Psoas muscle (tissue), 8 donors: Measurements from ENCODE around the gene SQOR. TPM values are rescaled to one million over a fixed set of nuclear protein-coding genes. Genes with fewer than 3 reads are reported as not detected.

ENCODE experiments used
- ATAC-seq, 4 donors: fragments of 200-7000 bp; cut with Tn5 transposase; one replicate each; pipeline ENCODE4 v1.9.1; 2020; ENCODE audit warnings: moderate library complexity in 3 of 4, mild to moderate bottlenecking in 2 of 4
- DNase-seq, 2 donors: peaks; one replicate each; pipeline ENCODE4 v3.0.0-alpha.2; 2020
- H3K27ac ChIP-seq: fragments of 200-600 bp; one replicate; pipeline ENCODE4 v1.8.0; 2022
- H3K27me3 ChIP-seq, 3 donors: fragments of 200-600 bp in 1 of 3; one replicate each; pipeline versions ENCODE4 v1.6.1 to v1.8.0; 2013 to 2022; ENCODE audit warnings: low read length in 2 of 3, mild to moderate bottlenecking in 2 of 3, moderate library complexity in 1 of 3; ENCODE audit not compliant: insufficient read depth in 3 of 3
- H3K36me3 ChIP-seq, 2 donors: fragments of 200-600 bp in 1 of 2; one replicate each; pipeline versions ENCODE4 v1.6.1 to v1.8.0; 2013 to 2022; ENCODE audit warnings: low read depth in 1 of 2, mild to moderate bottlenecking in 1 of 2, moderate library complexity in 1 of 2; ENCODE audit not compliant: insufficient read depth in 1 of 2
- H3K4me1 ChIP-seq: fragments of 200-600 bp; one replicate; pipeline ENCODE4 v1.8.0; 2022
- H3K4me3 ChIP-seq: fragments of 200-600 bp; one replicate; pipeline ENCODE4 v1.8.0; 2022; ENCODE audit warnings: mild to moderate bottlenecking
- H3K9me3 ChIP-seq: fragments of 200-600 bp; one replicate; pipeline ENCODE4 v1.8.0; 2022
- WGBS, 3 donors: extraction: QIAGEN DNeasy Blood & Tissue Kit; methylation state at CpG; one replicate each; pipeline versions ENCODE4 v1.1.6 to v1.1.7; 2013; 5-methylcytosine and 5-hydroxymethylcytosine counted together
- intact Hi-C, 2 donors: fragments of 100-400 bp; cut with DNase I; formaldehyde crosslinking; loops; one replicate each; pipeline versions ENCODE4 v1.11.0 to v1.14.2; 2022
- polyA plus RNA-seq, 3 donors: library from polyadenylated mRNA; stranded (reverse); fragments of 200-250 nt; gene quantifications; one replicate each; pipeline ENCODE4 v1.2.3, GENCODE V29; 2013
- total RNA-seq, 4 donors: library from RNA; stranded (reverse); fragmentation: NEBNext Ultra II Directional in 2 of 4; extraction: Animal tissue kit (Norgen Biotek cat#: 25700) in 2 of 4; gene quantifications; one replicate each; pipeline versions ENCODE4 v1.2.1 to v1.2.4, GENCODE V29; 2021 to 2023
- TF ChIP-seq, protein P1 (sequence below): fragments of 200-600 bp; IDR thresholded peaks from one replicate; pipeline ENCODE4 v1.8.0; 2022; ENCODE audit warnings: antibody characterized with exemption
- donor health status: healthy with polysubstance abuse.
- donor health status: DM: no; HTN: no; CAD: no; lungs with moderate emphysema.
- donor health status: Bipolar disorder and iron deficiency.
- donor health status: healthy.
- donor health status: DM: yes; HTN: yes; CAD: no.
- donor health status: DM: no; HTN: no; CAD: no.
- donor health status: DM: no; HTN: no; CAD: no.
- donor health status: DM: yes; HTN: yes; CAD: no.

The SQOR gene
- total and polyA plus RNA-seq, 7 donors: 46.5 to 174 (median 142) TPM

DNA sequence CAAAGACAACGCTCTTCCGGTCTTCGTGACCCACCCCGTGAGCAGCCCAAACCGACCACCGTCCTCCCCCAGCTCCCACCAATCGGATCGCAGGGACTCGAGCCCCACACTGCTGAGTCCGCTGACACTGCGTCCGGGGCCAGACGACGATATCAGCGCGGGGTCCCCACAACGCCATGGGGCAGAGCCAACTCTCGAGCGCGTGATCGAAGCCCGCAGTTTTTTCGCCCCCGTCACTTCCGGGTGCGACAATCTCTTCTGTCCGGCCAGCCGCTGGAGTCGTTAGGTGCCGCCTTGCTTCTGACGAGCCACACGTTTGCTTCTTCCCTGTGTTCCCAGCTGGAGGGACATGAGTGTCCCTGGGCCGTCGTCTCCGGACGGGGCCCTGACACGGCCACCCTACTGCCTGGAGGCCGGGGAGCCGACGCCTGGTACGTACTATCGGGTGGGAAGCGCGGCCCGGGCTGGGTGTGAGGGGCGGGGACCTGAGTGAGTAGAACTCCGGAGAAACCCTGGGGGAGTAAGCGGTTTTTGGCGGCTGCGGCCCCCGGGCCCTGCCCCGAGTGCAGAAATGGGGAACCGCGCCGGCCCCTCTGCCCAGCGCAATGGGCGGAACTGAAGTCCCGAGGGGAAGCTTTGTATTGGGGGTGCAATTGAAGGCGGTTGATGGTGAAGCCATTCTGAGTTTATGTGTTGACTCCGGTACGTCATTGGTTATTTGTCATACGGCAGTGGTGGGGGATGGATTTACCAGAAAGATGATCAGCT, 47.5 kb upstream of the SQOR start, which contains the start of gene BLOC1S6:
BLOC1S6 (plus strand) TSS at position 285 of the 768 bp plus-strand sequence; CDS start at position 350, 65 bp downstream.
- TF ChIP-seq, protein P1, sequence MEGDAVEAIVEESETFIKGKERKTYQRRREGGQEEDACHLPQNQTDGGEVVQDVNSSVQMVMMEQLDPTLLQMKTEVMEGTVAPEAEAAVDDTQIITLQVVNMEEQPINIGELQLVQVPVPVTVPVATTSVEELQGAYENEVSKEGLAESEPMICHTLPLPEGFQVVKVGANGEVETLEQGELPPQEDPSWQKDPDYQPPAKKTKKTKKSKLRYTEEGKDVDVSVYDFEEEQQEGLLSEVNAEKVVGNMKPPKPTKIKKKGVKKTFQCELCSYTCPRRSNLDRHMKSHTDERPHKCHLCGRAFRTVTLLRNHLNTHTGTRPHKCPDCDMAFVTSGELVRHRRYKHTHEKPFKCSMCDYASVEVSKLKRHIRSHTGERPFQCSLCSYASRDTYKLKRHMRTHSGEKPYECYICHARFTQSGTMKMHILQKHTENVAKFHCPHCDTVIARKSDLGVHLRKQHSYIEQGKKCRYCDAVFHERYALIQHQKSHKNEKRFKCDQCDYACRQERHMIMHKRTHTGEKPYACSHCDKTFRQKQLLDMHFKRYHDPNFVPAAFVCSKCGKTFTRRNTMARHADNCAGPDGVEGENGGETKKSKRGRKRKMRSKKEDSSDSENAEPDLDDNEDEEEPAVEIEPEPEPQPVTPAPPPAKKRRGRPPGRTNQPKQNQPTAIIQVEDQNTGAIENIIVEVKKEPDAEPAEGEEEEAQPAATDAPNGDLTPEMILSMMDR: no peak
- Histone ChIP-seq H3K36me3 (peaks cover 0 to 6% of the 10 kb centered on the region in 2 donors), H3K27me3 (no peaks in the 10 kb centered on the region), H3K27ac (peak within 1 kb of the TSS; percentile 97), H3K4me1 (peaks cover 37% of the 10 kb centered on the region), H3K9me3 (no peaks in the 10 kb centered on the region), H3K4me3 (peak within 1 kb of the TSS; percentile 95)
- DNase-seq: peak; percentile 93 to 95
- peak; percentile 87 to 95 (median 93) for ATAC-seq
- WGBS, 3 donors: 0 to 1% (median 1%) methylated on average over 60 to 62 of the region's 62 CpGs
- intact Hi-C loops: loop anchor here (1.0 to 5.0 kb wide), 6 partner anchors 47 to 620 kb away; partner anchors contain the start of gene SLC30A4 (in 2 of the 2)

DNA sequence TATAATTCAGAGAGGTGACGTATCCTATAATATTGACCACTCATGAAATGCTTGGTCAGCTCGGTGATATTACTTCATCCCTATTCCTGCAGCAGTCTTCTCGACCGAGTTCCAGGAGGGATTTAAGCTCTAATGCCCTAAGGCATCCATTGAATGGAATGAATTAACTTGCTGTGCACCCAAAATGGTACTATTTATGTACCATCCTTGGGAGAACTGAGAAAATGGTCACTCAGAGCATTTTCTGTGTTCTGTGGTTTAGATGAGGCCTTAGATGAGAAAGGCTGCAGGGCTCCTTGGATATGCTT, 47.0 kb upstream of the SQOR start:
- Histone ChIP-seq H3K27ac (peak overlapping the region; percentile 97), H3K4me1 (peaks cover 37% of the 10 kb centered on the region), H3K9me3 (no peaks in the 10 kb centered on the region), H3K36me3 (peaks cover 0 to 11% of the 10 kb centered on the region in 2 donors), H3K27me3 (no peaks in the 10 kb centered on the region), H3K4me3 (peak overlapping the region; percentile 95)
- TF ChIP-seq, protein P1: no peak
- intact Hi-C loops: loop anchor here (1.0 to 5.0 kb wide), 6 partner anchors 46 to 621 kb away; partner anchors contain the start of gene SLC30A4 (in 2 of the 2)
- 0 to 1% (median 0%) methylated on average over 4 of the region's 4 CpGs for WGBS, 3 donors
- no peak for ATAC-seq
- DNase-seq: no peak

- 18 to 30% (median 24%) methylated on average over 6 of the region's 6 CpGs for WGBS, 3 donors
- Histone ChIP-seq H3K4me1 (peaks cover 37% of the 10 kb centered on the region), H3K9me3 (no peaks in the 10 kb centered on the region), H3K4me3 (peak overlapping the region; percentile 95), H3K27me3 (no peaks in the 10 kb centered on the region), H3K27ac (peak overlapping the region; percentile 97), H3K36me3 (peaks cover 0 to 17% of the 10 kb centered on the region in 2 donors)
- intact Hi-C loops: loop anchor here (5.0 kb wide), 3 partner anchors 66 to 621 kb away; partner anchors contain the start of gene SLC30A4 (in 1 of the 2)
- TF ChIP-seq, protein P1: no peak
- peak in 1 of 4 donors; percentile 46 for ATAC-seq
- no peak for DNase-seq
Observed at GRCh38 chr15:45588219-45588875, 46.5 kb upstream of the SQOR start.

DNA sequence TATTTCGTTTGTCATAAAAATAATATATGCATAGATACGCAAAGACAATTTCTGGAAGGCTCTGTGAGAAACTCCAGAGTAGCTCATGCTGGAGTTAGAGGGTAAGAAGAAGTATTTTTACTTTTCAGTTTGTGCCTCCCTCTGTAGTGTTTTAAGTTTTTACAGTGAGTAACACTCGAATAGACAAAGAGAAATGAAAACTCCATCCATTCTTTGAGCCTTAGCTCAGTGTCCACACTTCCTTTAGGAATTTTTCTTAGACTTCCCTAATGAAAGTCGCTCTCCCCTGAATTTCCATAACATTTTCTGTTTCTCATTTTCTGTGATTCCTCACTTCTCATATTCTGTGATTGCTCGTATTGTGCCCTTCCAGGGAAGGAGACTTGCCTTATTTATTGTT, 45.6 kb upstream of the SQOR start:
- H3K27ac ChIP-seq: peak overlapping the region; percentile 97
- WGBS, 3 donors: 75 to 84% (median 83%) methylated on average over 5 of the region's 5 CpGs

More for the DNA sequence above, 45.6 kb upstream of the SQOR start:
- Histone ChIP-seq H3K9me3 (no peaks in the 10 kb centered on the region), H3K27me3 (no peaks in the 10 kb centered on the region), H3K4me3 (peak overlapping the region; percentile 95), H3K4me1 (peaks cover 37% of the 10 kb centered on the region), H3K36me3 (peaks cover 0 to 26% of the 10 kb centered on the region in 2 donors)
- TF ChIP-seq, protein P1: no peak
- DNase-seq (no peak), ATAC-seq (no peak)
- intact Hi-C loops: loop anchor here (5.0 kb wide), 3 partner anchors 67 to 622 kb away; partner anchors contain the start of gene SLC30A4 (in 1 of the 2)
